GM20431 (cell line): ENCODE measurements around the gene TLE1.
"Not testable (repeated sequence)": the region's sequence is repeated elsewhere in the genome, so short reads cannot be mapped to it uniquely, and the experiment has no call there.

Source experiments
- in situ Hi-C: fragments of 300-500 bp; cut with MseI, MboI; formaldehyde crosslinking; loops from one replicate; pipeline ENCODE4 v1.15.0; 2020; ENCODE audit warnings: low sequenced_read_pairs; ENCODE audit not compliant: unreplicated experiment

Gene TLE1

GRCh38 chr9:81689343-81690175, at the start of gene TLE1:
TSS of gene TLE1 (minus strand) at chr9:81689547. CDS start at chr9:81688240, 1,307 bp downstream.
- in situ Hi-C loops = no loop called here

GRCh38 chr9:81737871-81738507, 48.6 kb upstream of the TLE1 start:
- in situ Hi-C loops = no loop called here

- in situ Hi-C loops = not testable (repeated sequence)
Observed at GRCh38 chr9:81730498-81730897, 41.2 kb upstream of the TLE1 start.

GRCh38 chr9:81729135-81729534, 39.8 kb upstream of the TLE1 start:
- in situ Hi-C loops = no loop called here

- in situ Hi-C loops = no loop called here
Observed at GRCh38 chr9:81724242-81724889, 35.0 kb upstream of the TLE1 start.

GRCh38 chr9:81722277-81722676, 32.9 kb upstream of the TLE1 start:
- in situ Hi-C loops = no loop called here

- in situ Hi-C loops = no loop called here
Observed at GRCh38 chr9:81720450-81721086, 31.2 kb upstream of the TLE1 start.

GRCh38 chr9:81719972-81720371, 30.6 kb upstream of the TLE1 start:
- in situ Hi-C loops = no loop called here

GRCh38 chr9:81718244-81718643, 28.9 kb upstream of the TLE1 start:
- in situ Hi-C loops = no loop called here

- in situ Hi-C loops = no loop called here
Observed at GRCh38 chr9:81717747-81718077, 28.4 kb upstream of the TLE1 start.

- in situ Hi-C loops = no loop called here
Observed at GRCh38 chr9:81717061-81717746, 27.9 kb upstream of the TLE1 start.

- in situ Hi-C loops = no loop called here
Observed at GRCh38 chr9:81716409-81716808, 27.1 kb upstream of the TLE1 start.

- in situ Hi-C loops = no loop called here
Observed at GRCh38 chr9:81705578-81705977, 16.2 kb upstream of the TLE1 start.

GRCh38 chr9:81694541-81694940, 5.2 kb upstream of the TLE1 start:
- in situ Hi-C loops = no loop called here

GRCh38 chr9:81693671-81694378, 4.5 kb upstream of the TLE1 start:
- in situ Hi-C loops = no loop called here

- in situ Hi-C loops = no loop called here
Observed at GRCh38 chr9:81690251-81690851, 1.0 kb upstream of the TLE1 start.

- in situ Hi-C loops = not testable (repeated sequence)
Observed at GRCh38 chr9:81689093-81689342, 329 bp downstream of the TLE1 start.

GRCh38 chr9:81688262-81689092, 870 bp downstream of the TLE1 start:
- in situ Hi-C loops = not testable (repeated sequence)
